CD8-positive, alpha-beta memory T cell (primary cell): ENCODE results near the gene ZNF841. TPM values are rescaled to one million over a fixed set of nuclear protein-coding genes. Genes with fewer than 3 reads are reported as not detected.

Experiments
- CTCF ChIA-PET: fragments of 350-600 bp; sonication (Branson Sonifier 250); formaldehyde crosslinking; loops from one replicate; lab custom pipeline; 2021; ENCODE audit warnings: antibody characterized with exemption; lab: Charles Lee
- POLR2A ChIA-PET: fragments of 350-600 bp; sonication (Branson Sonifier 250); formaldehyde crosslinking; loops from one replicate; lab custom pipeline; 2021; ENCODE audit warnings: antibody characterized with exemption; lab: Charles Lee
- DNase-seq, 5 donors: peaks; one replicate each; pipeline versions ENCODE4 v3.0.0 to v3.0.0-alpha.2; 2020 to 2022; ENCODE audit warnings: mixed read lengths in 1 of 5
- H3K27ac ChIP-seq: one replicate; pipeline ENCODE4 v1.7.0; 2013; ENCODE audit warnings: low read depth, mild to moderate bottlenecking, low read length, moderate library complexity
- H3K27me3 ChIP-seq: 2 replicates; pipeline ENCODE4 v1.7.0; 2013; ENCODE audit warnings: low read length, mild to moderate bottlenecking; ENCODE audit not compliant: insufficient read depth, poor library complexity, severe bottlenecking
- H3K36me3 ChIP-seq: 2 replicates; pipeline ENCODE4 v1.7.0; 2013; ENCODE audit warnings: mild to moderate bottlenecking, low read length, moderate library complexity; ENCODE audit not compliant: insufficient read depth
- H3K4me1 ChIP-seq: 2 replicates; pipeline ENCODE4 v1.7.0; 2013; ENCODE audit warnings: mild to moderate bottlenecking, low read length, moderate library complexity; ENCODE audit not compliant: insufficient read depth
- H3K4me3 ChIP-seq: 2 replicates; pipeline ENCODE4 v1.7.0; 2013; ENCODE audit warnings: mild to moderate bottlenecking, low read length
- H3K9me3 ChIP-seq: 2 replicates; pipeline ENCODE4 v1.7.0; 2013; ENCODE audit warnings: mild to moderate bottlenecking, low read length
- H3K27ac Mint-ChIP-seq, 8 donors: one replicate each; pipeline ENCODE4 v1.8.0; 2020 to 2021; ENCODE audit warnings: mixed read lengths in 8 of 8, mild to moderate bottlenecking in 6 of 8, inconsistent platforms in 3 of 8, moderate library complexity in 3 of 8
- H3K27me3 Mint-ChIP-seq, 2 donors: one replicate each; pipeline ENCODE4 v1.8.0; 2020 to 2021; ENCODE audit warnings: mixed read lengths in 2 of 2, mild to moderate bottlenecking in 1 of 2, moderate library complexity in 1 of 2
- H3K36me3 Mint-ChIP-seq, 3 donors: one replicate each; pipeline ENCODE4 v1.8.0; 2020 to 2021; ENCODE audit warnings: mixed read lengths in 3 of 3, inconsistent platforms in 1 of 3, mild to moderate bottlenecking in 1 of 3
- H3K4me1 Mint-ChIP-seq, 3 donors: one replicate each; pipeline ENCODE4 v1.8.0; 2020 to 2021; ENCODE audit warnings: mixed read lengths in 3 of 3, inconsistent platforms in 1 of 3, mild to moderate bottlenecking in 1 of 3
- H3K4me3 Mint-ChIP-seq, 7 donors: one replicate each; pipeline ENCODE4 v1.8.0; 2020 to 2021; ENCODE audit warnings: mixed read lengths in 7 of 7, mild to moderate bottlenecking in 6 of 7, moderate library complexity in 4 of 7, inconsistent platforms in 2 of 7
- H3K9me3 Mint-ChIP-seq, 5 donors: one replicate each; pipeline ENCODE4 v1.8.0; 2020 to 2022; ENCODE audit warnings: mixed read lengths in 5 of 5, mild to moderate bottlenecking in 3 of 5, moderate library complexity in 2 of 5, inconsistent platforms in 1 of 5
- polyA plus RNA-seq: library from polyadenylated mRNA; unstranded; fragments of 300-500 nt; fragmentation: Illumina TruSeq; gene quantifications from one replicate; pipeline ENCODE4 v1.2.3, GENCODE V29; 2021
- total RNA-seq, 2 experiments: library from RNA; stranded (reverse); gene quantifications; one replicate each; pipeline ENCODE4 v1.2.3, GENCODE V29; 2021

Gene ZNF841
- total and polyA plus RNA-seq, 3 experiments from 2014 or later: 5.7 to 15.2 (median 14.5) TPM

DNA sequence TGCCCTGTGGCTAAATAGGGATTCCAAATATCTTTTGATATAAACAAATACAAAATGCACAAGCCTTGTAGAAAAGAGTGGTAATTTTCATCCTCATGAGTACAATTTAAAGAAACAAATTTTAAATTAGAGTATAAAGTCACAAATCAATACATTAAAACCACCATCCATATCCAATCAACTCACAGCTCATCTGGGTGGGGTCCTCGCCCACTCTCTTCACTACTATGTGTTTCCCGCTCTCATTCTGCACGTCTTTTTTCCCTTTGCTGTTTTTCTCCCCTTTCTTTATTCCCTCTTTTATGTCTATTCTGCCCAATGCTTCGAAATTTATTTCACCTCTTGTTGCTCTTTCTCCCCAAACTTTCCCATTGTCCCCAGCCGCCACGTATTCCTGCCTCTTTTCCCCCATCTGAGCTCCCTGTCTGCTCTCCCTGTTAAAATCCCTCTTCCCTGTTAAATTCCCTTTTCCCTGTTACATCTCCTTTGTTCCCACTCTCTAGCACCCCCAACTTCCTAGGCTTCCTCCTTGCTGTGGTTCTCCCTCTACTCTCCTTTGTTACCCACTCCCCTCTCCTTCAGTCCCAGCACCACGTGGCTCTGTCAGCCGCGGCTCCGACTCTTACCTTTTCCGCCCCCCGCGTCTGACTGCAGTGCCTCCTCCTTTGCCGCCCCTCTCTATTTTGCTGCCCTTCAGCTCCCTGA is 42.9 kb upstream of the ZNF841 start:
- peaks cover 34 to 45% (median 39%) of the 10 kb centered on the region in 3 donors for H3K4me1 Mint-ChIP-seq
- ChIA-PET POLR2A (no interaction called here), CTCF (interaction anchor here (1.1 to 2.6 kb wide), 5 partner anchors 51 to 109 kb away, joined by 3 to 23 read pairs (median 3); partner anchors contain the start of gene PPP2R1A)
- peak overlapping the region; percentile 79 to 98 (median 91) for H3K27ac Mint-ChIP-seq
- peak overlapping the region; percentile 90 to 99 (median 96) for H3K4me3 Mint-ChIP-seq
- H3K9me3 Mint-ChIP-seq: peaks cover 0 to 29% (median 2%) of the 10 kb centered on the region in 5 donors
- H3K36me3 Mint-ChIP-seq: peaks cover 10 to 27% (median 22%) of the 10 kb centered on the region in 3 donors
- no peaks in the 10 kb centered on the region for H3K27me3 ChIP-seq
- peaks cover 22% of the 10 kb centered on the region for H3K4me1 ChIP-seq
- no peaks in the 10 kb centered on the region for H3K9me3 ChIP-seq
- no peak for DNase-seq
- H3K27me3 Mint-ChIP-seq: peaks cover 0 to 1% of the 10 kb centered on the region in 2 donors
- H3K27ac ChIP-seq: peak overlapping the region; percentile 91
- peak overlapping the region; percentile 100 for H3K4me3 ChIP-seq
- no peaks in the 10 kb centered on the region for H3K36me3 ChIP-seq

DNA sequence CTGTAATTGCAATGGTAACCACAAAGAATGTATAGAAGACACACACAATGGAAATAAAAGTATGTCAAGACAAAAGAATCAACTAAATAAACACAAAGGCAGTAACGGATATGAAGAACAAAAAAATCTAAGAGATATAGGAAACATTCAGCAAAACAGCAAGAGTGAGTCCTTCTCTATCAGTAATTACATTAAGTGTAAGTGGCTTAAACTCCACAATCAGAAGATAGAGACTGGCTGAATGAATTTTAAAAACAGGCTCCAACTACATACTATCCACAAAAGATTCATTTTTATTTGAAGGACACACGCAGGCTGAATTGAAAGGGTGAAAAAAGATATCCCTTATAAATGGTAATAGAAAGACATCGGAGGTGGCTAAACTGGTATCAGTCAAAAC is 24.7 kb upstream of the ZNF841 start:
- Histone ChIP-seq H3K27me3 (no peaks in the 10 kb centered on the region), H3K4me1 (no peaks in the 10 kb centered on the region), H3K9me3 (peaks cover 70% of the 10 kb centered on the region), H3K36me3 (peaks cover 67% of the 10 kb centered on the region), H3K4me3 (peak overlapping the region; percentile 28), H3K27ac (no peak overlapping the region)
- ChIA-PET CTCF (no interaction called here), POLR2A (no interaction called here)
- Mint-ChIP-seq H3K27ac (no peak overlapping the region), H3K4me1 (no peaks in the 10 kb centered on the region), H3K27me3 (no peaks in the 10 kb centered on the region), H3K9me3 (peaks cover 67 to 94% (median 94%) of the 10 kb centered on the region in 5 donors), H3K36me3 (peaks cover 66 to 98% (median 94%) of the 10 kb centered on the region in 3 donors), H3K4me3 (no peak overlapping the region)
- DNase-seq: no peak

DNA sequence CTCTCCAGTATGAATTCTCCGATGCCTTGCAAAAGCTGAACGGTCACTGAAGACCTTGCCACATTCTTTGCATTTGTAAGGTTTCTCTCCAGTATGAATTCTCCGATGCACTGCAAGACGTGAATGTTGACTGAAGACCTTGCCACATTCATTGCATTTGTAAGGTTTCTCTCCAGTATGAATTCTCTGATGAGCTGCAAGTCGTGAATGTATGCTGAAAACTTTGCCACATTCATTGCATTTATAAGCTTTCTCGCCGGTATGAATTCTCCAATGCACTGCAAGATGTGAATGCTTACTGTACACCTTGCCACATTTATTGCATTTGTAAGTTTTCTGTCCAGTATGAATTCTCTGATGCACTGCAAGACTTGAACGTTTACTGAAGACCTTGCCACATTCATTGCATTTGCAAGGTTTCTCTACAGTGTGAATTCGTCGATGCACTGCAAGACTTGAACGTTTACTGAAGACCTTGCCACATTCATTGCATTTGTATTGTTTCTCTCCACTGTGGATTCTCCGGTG is 20.0 kb upstream of the ZNF841 start:
- H3K4me3 ChIP-seq: peak overlapping the region; percentile 26
- POLR2A ChIA-PET: no interaction called here
- H3K36me3 ChIP-seq: peaks cover 46% of the 10 kb centered on the region

DNA sequence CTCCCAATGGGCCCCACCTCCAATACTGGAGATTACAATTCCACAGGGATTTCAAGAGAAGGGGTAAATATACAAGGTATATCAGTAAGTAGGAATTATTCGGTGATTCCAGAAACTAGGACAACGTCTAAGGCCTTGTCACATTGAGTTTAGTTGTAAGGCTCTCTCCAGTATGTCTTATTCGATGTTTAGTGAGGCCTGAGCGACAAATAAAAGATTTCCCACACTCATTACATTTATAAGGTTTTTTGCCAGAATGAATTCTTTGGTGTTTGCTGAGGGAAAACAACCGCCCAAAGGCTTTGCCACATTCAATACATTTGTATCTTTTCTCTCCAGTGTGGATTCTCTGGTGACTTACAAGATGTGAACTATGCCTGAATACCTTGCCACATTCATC is 19.1 kb upstream of the ZNF841 start:
- Mint-ChIP-seq H3K27ac (no peak overlapping the region), H3K4me3 (no peak overlapping the region), H3K27me3 (no peaks in the 10 kb centered on the region), H3K36me3 (peaks cover 30 to 70% (median 68%) of the 10 kb centered on the region in 3 donors), H3K4me1 (no peaks in the 10 kb centered on the region), H3K9me3 (peaks cover 63 to 97% (median 95%) of the 10 kb centered on the region in 5 donors)
- POLR2A ChIA-PET: no interaction called here
- Histone ChIP-seq H3K4me1 (no peaks in the 10 kb centered on the region), H3K9me3 (peaks cover 88% of the 10 kb centered on the region), H3K4me3 (peak overlapping the region; percentile 3), H3K27ac (no peak overlapping the region), H3K27me3 (no peaks in the 10 kb centered on the region), H3K36me3 (peaks cover 37% of the 10 kb centered on the region)
- CTCF ChIA-PET: no interaction called here
- DNase-seq: no peak

More for the DNA sequence above, 20.0 kb upstream of the ZNF841 start:
- Histone ChIP-seq H3K4me1 (no peaks in the 10 kb centered on the region), H3K27me3 (no peaks in the 10 kb centered on the region), H3K9me3 (peaks cover 91% of the 10 kb centered on the region), H3K27ac (no peak overlapping the region)
- no peaks in the 10 kb centered on the region for H3K27me3 Mint-ChIP-seq
- CTCF ChIA-PET: no interaction called here
- DNase-seq: no peak
- H3K36me3 Mint-ChIP-seq: peaks cover 38 to 79% (median 72%) of the 10 kb centered on the region in 3 donors
- H3K27ac Mint-ChIP-seq: no peak overlapping the region
- no peak overlapping the region for H3K4me3 Mint-ChIP-seq
- peaks cover 69 to 97% (median 95%) of the 10 kb centered on the region in 5 donors for H3K9me3 Mint-ChIP-seq
- H3K4me1 Mint-ChIP-seq: no peaks in the 10 kb centered on the region

DNA sequence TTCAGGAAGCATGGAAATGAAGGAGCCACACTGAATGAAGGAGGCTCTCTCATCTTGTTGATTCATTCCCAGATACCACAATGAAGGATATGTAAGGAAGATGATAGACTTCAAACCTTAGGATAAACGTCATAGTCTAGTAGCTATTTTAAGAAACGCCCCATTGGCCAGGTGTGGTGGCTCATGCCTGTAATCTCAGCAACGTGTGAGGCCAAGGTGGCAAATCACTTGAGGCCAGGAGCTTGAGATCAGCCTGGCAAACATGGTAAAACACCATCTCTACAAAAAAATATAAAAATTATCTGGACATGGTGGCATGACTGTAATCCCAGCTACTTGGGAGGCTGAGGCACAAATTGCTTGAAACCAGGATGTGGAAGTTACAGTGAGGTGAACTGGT is 17.1 kb upstream of the ZNF841 start:
- Mint-ChIP-seq H3K27me3 (no peaks in the 10 kb centered on the region), H3K4me1 (no peaks in the 10 kb centered on the region), H3K4me3 (no peak overlapping the region), H3K27ac (no peak overlapping the region), H3K36me3 (peaks cover 15 to 51% (median 50%) of the 10 kb centered on the region in 3 donors), H3K9me3 (peaks cover 52 to 96% (median 93%) of the 10 kb centered on the region in 5 donors)
- H3K27me3 ChIP-seq: no peaks in the 10 kb centered on the region
- peaks cover 17% of the 10 kb centered on the region for H3K36me3 ChIP-seq
- no peaks in the 10 kb centered on the region for H3K4me1 ChIP-seq
- no peak for DNase-seq
- H3K4me3 ChIP-seq: no peak overlapping the region
- no peak overlapping the region for H3K27ac ChIP-seq
- CTCF ChIA-PET: no interaction called here
- POLR2A ChIA-PET: no interaction called here
- H3K9me3 ChIP-seq: peaks cover 84% of the 10 kb centered on the region

DNA sequence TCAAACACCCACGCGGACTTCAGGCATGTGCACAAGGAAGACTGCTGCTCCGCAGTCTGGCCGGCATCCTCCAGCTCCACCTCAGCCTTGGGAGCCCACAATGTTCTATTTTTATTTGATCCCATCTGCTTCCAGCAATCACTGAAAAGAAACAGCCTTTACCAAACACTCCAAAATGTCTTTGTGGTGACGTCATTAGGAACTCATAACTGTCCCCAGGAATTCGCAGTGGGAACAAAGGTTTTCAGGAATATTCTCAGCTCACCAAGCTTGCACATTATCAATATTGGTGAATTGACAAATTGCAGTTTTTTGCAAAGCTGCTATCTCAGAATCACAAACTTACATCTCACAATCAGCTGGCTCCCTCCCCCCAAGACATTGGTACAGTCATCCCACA is 15.2 kb upstream of the ZNF841 start:
- POLR2A ChIA-PET: interaction anchor here (1.1 kb wide), 1 partner anchor 79 kb away, joined by 12 read pairs; no protein-coding TSS in a partner anchor
- H3K4me3 ChIP-seq: no peak overlapping the region
- H3K27ac Mint-ChIP-seq: no peak overlapping the region

DNA sequence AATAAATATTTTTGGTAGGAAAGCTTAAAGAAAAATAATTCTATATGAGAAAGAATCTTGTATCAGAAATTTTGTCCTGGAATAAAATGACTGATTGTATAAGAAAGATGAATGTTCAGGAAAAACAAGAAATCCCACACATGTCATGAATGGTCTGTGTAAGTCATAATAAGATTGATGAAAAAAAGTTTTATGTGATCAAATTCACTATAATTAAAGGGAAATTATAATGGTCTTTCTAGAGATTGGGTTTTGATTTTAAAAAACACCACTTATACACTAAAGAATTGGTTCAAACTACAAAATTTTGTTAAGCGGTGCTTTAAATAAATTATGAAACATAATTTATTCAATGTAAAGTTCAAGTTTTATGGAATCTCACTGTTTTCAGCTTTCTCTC is 7.2 kb upstream of the ZNF841 start:
- no peaks in the 10 kb centered on the region for H3K36me3 ChIP-seq
- Mint-ChIP-seq H3K27me3 (peaks cover 7 to 15% of the 10 kb centered on the region in 2 donors), H3K4me1 (no peaks in the 10 kb centered on the region), H3K9me3 (peaks cover 23 to 70% (median 59%) of the 10 kb centered on the region in 5 donors), H3K27ac (no peak overlapping the region), H3K36me3 (peaks cover 7 to 37% (median 9%) of the 10 kb centered on the region in 3 donors), H3K4me3 (no peak overlapping the region)
- no peak overlapping the region for H3K4me3 ChIP-seq
- H3K27ac ChIP-seq: no peak overlapping the region
- H3K4me1 ChIP-seq: no peaks in the 10 kb centered on the region
- H3K27me3 ChIP-seq: no peaks in the 10 kb centered on the region
- ChIA-PET CTCF (no interaction called here), POLR2A (no interaction called here)
- DNase-seq: no peak
- peaks cover 14% of the 10 kb centered on the region for H3K9me3 ChIP-seq

More for the DNA sequence above, 15.2 kb upstream of the ZNF841 start:
- Mint-ChIP-seq H3K4me1 (no peaks in the 10 kb centered on the region), H3K36me3 (peaks cover 6 to 42% (median 40%) of the 10 kb centered on the region in 3 donors), H3K9me3 (peaks cover 42 to 94% (median 93%) of the 10 kb centered on the region in 5 donors), H3K27me3 (peaks cover 0 to 2% of the 10 kb centered on the region in 2 donors), H3K4me3 (no peak overlapping the region)
- CTCF ChIA-PET: no interaction called here
- H3K4me1 ChIP-seq: no peaks in the 10 kb centered on the region
- H3K27ac ChIP-seq: no peak overlapping the region
- no peaks in the 10 kb centered on the region for H3K27me3 ChIP-seq
- no peak for DNase-seq
- peaks cover 1% of the 10 kb centered on the region for H3K36me3 ChIP-seq
- peaks cover 72% of the 10 kb centered on the region for H3K9me3 ChIP-seq

DNA sequence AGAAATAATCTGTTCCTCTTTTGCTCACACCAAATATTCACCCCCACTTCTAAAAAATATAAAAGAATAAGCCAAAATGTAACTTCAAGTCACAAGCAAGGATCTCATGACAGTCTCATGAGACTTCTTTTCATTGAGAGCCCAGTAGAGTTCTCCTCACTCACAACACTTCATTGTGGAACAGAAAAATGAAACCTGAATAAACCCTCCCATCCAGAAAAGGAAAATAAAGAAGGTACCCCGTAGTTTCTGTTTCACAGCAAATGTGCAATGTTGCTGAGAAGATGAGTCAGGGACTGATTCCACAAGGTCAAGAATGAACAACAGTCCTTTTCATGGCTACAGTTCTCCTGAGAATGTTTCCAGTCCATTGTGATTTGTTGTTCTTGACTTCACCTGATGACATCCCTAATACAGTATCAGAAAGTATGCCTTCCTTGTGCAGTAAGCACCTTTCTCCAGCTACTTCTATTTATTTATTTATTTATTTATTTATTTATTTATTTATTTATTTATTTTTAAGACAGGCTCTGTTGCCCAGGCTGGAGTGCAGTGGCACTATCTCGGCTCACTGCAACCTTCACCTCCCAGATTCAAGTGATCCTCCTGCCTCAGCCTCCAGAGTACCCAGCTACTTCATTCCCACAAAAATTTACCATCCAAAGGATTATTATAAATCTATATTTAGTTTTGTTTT is 6.4 kb upstream of the ZNF841 start:
- ChIA-PET POLR2A (no interaction called here), CTCF (no interaction called here)
- DNase-seq: no peak
- Histone ChIP-seq H3K36me3 (no peaks in the 10 kb centered on the region), H3K27me3 (no peaks in the 10 kb centered on the region), H3K9me3 (peaks cover 12% of the 10 kb centered on the region), H3K27ac (no peak overlapping the region), H3K4me3 (no peak overlapping the region), H3K4me1 (no peaks in the 10 kb centered on the region)
- H3K27me3 Mint-ChIP-seq: peaks cover 7 to 15% of the 10 kb centered on the region in 2 donors
- peaks cover 23 to 69% (median 53%) of the 10 kb centered on the region in 5 donors for H3K9me3 Mint-ChIP-seq
- H3K4me1 Mint-ChIP-seq: no peaks in the 10 kb centered on the region
- H3K27ac Mint-ChIP-seq: no peak overlapping the region
- no peak overlapping the region for H3K4me3 Mint-ChIP-seq
- H3K36me3 Mint-ChIP-seq: peaks cover 3 to 37% (median 5%) of the 10 kb centered on the region in 3 donors
